ENCODE measurements around the gene INPP1.
"Not testable (repeated sequence)": the region's sequence is repeated elsewhere in the genome, so short reads cannot be mapped to it uniquely, and the experiment has no call there.

INPP1 gene

DNA sequence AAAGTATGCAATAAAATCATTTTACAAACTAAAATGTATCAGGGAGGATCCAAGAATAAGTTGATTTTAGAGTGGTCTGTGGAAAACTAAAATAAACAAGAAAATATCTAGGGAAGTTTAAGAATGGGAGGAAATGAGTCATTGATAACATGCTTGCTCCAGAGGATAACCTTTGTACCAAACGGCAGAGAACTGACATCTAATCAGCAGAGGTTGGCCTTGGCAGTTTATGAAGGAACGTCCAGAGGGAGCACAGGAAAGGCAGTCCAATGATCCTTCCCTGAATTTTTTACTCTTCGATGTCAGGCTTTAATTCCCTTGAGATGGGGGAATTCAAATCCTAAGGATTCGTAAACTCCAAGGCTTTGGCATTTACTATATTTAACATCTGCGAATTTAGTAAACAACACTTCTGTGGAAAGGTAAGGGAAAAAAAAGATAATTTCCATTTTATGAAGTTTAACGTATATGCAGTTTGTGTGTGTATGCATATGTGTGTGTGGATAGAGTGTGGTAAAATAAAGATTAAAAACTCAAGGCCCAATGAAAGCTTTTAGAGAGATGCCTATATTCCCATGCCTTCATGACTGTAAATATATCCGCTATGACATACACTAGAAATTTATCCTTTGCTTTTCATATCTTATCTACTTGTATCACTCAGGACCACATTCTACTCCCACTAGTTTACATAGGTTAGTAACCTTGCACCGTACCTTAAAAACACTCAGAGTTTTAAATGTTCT is 8.7 kb upstream of the INPP1 start:
- DNase-seq: no peak

DNA sequence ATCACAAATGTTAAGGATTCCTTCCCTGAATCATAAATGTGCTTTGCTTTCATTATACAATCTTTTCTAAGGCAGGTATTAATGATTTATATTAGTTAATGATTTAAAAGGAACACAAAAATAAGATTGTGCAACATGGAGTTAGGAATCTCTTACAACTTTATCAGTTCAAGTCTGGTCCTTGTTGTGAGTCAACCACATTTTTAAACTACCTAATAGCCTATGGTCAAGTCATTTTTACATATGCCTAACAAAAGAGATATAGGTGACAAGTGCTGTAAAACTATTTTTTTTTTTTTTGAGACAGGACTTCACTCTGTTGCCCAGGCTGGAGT is 8.2 kb upstream of the INPP1 start:
- no peak for DNase-seq

DNA sequence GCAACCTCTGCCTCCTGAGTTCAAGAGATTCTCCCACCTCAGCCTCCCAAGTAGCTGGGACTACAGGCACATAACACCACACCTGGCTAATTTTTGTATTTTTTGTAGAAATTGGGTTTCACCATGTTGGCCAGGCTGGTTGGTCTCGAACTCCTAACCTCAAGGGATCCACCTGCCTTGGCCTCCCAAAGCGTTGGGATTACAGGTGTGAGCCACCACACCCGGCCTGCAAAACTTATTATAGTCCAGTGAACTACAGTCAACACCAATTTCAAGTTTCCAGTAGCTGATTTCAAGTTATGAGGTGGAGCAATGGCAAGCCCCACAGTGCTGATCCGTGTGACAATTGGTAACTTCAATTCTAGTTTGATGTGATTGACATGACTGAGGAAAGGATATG is 7.8 kb upstream of the INPP1 start:
- not testable (repeated sequence) for DNase-seq

DNA sequence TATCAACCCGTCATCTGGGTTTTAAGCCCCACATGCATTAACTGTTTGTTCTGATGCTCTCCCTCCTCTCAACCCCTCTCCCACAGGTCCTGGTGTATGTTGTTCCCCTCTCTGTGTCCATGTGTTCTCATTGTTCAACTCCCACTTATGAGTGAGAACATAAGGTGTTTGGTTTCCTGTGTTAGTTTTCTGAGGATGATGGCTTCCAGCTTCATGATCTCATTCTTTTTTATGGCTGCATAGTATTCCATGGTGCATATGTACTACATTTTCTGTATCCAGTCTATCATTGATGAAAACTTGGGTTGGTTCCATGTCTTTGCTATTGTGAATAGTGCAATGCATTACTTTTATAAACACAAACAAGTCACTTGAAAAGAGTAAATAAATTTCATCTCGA is 7.0 kb upstream of the INPP1 start:
- no peak for DNase-seq

DNA sequence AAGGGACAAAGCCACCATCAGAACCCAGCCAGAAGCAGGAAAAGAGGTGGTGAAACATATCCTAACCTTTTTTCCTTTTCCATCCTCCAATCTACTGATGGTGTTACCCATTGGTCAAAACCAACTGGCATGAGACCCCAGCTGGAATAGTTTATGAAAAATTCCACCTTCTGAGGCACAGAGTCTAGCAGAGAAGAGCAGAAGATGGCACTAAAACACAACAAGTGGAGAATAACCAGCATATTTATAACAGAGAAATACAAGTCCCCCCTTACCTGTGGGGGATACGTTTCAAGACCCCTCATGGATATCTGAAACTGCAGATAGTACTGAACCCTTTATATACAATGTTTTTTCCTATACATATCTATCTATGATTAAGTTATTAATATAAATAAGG is 4.9 kb upstream of the INPP1 start:
- DNase-seq: no peak

DNA sequence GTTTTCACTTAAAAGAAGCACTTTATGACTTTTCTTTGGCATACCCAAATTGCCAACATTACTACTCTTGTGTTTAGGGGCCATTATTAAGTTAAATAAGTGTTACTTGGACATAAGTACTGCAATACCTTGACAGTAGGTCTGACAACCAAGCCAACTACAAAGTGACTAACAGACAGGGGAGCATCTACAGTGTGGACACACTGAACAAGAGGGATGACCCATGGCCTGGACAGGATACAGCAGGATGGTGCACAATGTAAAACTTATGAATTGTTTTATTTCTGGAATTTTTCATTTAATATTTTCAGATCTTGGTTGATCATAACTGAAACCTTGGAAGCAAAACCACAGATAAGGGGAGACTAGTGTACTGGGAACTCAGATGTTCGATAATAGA is 4.0 kb upstream of the INPP1 start:
- no peak for DNase-seq

DNA sequence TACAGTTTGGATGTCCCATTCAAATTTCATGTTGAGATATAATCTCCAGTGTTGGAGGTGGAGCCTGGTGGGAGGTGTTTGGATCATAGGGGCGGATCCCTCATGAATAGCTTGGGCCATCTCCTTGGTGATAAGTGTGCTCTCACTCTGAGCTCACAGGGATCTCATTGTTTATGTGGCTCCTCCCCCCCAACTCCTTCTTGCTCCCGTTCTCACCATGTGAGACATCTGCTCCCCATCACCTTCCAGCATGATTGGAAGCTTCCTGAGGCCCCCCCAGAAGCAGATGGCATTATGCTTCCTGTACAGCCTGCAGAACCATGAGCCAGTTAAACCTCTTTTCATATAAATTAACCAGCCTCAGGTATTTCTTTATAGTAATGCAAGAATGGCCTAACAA is 3.0 kb upstream of the INPP1 start:
- no peak for DNase-seq

DNA sequence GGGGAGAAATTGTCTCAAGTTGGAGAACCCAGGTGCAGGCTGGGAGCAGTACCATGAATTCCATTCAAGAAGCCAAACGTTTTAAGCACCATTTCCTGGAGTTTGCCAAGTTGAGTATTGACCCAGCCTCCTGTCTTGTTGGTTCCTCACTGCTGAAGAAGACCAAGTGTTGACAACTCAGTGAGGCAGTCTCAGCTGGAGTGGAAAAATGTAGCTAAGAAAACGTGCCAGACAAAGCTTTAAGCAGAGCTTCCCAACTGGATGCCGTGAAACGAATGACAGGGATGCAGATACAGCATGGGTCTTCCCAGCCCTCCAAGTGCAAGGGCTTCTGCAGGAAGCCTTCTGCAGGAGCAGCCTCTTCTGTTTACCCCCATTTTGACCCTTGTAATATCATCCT is 778 bp upstream of the INPP1 start:
- no peak for DNase-seq

DNA sequence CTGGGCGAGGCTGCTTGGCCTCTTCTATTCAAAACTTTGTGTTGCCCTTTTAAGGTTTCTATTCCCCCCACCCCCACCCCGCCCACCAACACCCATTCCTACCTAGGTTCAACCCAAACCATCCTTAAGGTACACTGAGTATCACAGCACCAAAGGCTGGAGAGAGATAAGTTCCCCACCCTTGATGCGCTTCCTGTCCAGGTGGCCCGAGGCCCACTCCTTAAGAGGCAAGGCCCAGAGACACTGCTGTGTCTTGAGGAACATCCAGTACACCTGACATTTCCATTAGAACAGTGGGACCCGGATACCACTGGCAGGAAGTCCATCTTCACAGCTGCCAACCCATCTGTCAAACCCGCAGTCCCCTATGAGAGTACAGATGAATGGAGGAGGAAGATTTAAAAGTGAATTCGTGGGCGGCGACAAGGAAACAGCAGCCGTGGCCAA is 277 bp upstream of the INPP1 start:
- no peak for DNase-seq

DNA sequence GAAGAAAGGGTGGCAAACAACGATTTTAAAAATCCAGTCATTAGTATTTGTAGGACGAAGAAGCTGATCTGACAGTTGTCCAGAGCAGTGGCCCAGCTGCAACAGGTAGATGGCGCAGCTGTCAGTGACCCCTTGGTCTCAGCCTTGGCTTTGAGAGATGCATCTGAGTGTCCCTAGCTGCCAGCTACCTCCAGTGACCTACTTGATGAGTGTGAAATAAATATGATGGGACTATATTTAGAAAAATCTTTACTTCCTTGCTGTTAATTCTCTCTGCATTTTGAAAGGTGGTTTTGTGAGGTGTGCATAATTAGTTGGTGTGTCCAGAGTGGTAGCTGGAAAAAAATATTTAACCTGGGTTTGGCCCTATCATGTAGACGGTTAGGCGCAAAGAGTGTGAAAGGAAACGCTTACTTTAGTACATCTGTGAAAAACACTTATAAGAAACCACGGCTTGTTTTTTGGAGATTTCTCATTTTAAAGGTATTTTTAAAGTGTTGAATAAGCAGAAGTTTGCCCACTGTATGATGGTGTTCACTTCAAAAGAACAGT is 963 bp downstream of the INPP1 start:
- DNase-seq: peak in 1 of 2 donors; percentile 74

DNA sequence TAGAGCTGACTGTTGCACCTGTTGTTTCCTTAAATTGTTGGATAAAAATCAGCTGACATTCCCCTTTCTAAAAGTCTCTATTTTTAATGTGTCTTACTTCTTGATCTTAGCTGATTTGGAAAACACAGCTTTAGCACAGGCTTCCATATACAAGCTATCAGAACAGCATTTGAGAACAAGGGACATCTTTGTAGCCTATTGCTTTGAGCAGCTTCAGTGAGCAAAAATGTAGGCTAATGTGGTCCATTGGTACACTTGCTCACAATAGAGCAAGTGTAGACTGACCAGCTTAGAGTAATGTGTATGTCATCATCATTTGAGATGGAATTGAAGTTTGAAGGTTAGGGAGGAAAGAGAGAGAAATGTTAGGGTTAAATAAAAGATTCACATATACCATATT is 7.0 kb downstream of the INPP1 start:
- peak in 1 of 2 donors; percentile 50 for DNase-seq

DNA sequence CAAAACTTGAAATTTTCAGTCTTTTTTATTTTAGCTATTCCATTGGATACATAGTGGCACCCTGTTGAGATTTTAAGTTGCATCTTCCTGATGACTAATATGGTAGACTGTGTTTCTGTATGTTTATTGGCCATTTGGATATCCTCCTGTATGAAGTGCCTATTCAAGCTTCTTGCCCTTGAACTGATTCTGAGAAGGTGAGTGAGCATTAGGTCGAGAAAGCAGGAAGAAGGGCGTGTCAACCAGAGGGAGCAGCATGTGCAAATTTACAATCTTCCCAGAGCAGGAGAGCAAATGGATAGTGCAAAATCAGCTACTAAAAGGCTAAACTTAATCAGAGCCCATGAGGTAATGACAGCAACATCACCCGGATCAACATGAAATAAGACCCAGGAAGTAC is 8.6 kb downstream of the INPP1 start:
- no peak for DNase-seq

DNA sequence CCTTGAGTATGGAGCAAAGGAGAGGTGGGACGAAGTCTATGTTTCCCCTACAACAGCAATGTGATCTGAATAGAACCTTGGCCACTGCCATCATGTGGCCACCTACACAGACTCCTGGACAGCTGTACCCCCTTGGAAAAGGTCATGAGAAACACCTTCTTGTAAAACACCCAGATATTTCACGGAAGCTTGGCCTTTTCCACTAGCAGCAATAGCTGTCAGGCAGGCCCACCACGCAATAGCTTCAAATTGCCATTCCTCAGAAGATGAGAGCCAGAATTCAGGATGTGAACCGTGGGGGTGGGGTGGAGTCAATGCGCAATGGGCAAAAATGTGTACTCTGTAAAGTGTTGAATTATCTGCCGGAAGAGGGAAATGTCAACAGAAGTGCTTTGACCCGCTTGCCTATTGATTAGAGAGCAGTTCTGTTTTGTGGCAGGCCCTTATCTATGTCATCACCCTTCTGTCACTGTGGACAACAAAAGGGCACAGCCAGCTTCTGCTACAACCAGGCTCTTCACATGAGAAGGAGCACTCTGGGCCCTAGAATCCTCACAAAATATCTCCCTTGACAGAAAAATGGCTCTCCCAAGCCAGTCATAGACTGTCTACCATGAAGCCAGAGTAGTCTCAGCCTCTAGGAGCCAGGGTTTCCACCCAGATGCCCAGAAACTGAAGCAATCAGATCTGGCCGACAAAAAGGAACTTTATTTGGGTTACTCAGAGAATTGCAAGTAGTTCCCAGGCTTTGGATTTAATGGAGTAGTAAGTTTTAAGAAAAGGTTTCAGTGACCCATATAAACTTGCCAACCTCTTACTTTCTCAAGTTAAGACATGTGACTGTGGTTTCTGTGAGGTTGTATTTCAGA is 9.5 kb downstream of the INPP1 start:
- DNase-seq: peak; percentile 35 to 80

DNA sequence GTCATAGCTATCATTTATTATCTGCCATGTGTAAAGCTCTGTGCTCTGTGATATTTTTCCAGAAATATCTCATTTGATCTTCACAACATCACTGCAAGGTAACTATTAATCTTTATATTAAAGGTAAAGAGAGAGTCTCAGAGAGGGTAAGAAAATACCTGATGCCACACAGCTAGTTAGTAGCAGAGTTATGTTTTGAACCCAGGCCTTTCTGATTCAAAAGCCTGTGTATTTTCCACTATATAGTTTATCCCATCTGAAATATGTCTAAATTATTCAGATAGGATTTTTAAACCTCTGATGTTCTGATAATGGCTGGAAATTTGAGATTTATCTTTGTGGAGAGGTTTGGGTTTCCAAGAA is 10.1 kb downstream of the INPP1 start:
- DNase-seq: no peak

DNA sequence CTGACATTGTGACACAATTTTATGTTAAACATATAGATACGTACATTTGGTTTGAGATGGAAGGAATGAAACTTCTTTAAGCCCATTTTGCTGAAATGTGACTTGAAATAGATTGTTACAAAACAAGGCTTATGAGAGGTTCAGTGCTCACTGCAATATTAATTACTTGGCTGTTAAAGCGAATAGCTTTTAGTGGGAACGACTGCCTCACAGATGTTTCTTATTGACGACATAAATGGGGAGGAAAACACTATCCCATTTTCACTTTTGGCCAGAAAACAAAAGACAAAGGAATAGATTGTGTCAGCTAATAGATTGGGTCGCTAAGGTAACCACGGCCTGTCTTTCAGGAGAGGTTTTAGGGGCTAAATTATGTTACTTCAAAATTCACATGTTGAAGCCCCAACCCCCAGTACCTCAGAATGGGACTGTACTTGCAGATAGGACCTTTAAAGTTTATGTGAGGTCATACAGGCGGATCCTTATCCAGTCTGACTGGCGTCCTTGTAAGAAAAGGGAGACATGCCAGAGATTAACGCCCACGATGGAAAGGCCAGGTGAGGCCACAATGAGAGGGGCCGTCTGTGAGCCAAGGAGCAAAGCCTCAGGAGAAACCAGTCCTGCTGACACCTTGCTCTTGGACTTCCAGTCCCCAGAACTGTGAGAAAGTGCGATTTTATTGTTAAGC is 10.8 kb downstream of the INPP1 start:
- no peak for DNase-seq

DNA sequence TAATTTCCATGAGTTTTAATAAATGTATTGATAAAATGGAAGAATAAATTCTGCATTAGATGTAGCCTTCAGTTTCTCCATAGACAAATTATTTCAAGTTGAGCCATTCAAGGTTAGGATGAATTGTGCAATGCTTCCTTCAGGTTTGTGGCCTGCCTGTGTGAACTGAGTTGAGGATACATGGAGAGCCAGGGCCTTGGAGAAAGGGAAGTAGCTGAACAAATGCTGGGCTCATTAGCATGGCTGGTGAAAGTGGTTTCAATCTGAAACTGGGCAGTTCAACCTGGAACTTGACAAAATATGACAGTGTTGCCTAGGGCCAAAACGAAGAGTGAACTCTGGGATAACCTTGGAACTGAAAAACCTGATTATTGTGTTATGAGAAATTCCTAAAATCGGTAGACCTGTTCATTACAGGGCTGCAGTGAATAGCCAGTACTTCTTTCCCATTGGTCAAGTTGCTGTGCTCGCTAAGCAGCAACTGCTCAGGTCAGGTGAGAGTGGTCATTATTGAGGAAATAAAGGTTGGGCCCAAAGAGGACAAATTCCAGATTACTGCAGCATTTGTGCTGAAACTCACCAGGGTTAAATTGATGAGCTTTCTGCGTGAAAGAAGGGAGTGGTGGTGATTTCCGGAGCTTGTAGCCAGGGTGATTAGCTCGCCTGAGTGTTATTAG is 12.7 kb downstream of the INPP1 start:
- DNase-seq: no peak

DNA sequence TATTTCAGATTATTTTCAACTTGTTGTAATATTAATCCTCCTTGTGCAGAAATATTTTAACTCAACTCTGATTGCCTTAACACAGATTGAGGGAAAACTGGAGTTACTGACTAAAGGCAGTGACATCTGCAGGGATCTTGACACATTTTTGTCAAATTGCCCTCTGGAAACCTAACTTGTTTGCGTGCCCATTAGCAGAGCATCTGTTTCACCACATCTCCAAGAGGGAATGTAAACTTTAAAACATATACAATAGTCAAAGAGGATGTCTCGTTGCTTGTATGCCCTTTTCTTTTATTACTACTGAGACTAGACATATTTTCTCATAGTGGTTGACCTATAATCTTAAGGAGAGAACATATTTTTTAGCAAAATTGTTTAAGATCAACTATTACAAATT is 14.2 kb downstream of the INPP1 start:
- no peak for DNase-seq

DNA sequence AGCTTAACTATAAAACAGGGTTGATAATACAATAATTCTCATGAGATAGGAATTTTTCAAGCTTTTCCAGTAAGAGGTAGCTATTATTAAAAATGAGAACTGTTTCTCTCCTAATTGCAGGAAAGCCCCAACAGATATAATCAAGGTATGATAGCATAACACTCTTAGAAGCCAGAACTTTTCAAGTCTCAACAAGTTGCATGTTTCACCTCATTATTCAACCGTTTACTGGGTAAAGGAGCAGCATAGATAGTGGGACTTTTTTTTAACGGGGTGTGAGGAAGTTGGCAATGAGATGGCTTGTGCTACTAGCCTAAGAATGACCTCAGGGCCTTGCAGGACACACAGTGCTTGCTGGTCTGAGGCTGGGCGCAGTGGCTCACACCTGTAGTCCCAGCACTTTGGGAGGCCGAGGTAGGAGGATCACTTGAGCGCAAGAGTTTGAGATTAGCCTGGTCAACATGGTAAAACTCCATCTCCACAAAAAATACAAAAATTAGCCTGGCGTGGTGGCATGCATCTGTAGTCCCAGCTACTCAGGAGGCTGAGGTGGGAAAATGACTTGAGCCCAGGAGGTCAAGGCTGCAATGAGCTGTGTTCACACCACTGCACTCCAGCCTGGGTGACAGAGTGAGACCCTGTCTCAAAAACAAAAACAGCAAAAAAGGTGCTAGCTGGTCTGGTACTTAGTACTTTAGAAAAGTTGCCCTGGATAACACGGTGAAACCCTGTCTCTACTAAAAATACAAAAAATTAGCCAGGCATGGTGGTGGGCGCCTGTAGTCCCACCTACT is 15.5 kb downstream of the INPP1 start:
- DNase-seq: not testable (repeated sequence)

DNA sequence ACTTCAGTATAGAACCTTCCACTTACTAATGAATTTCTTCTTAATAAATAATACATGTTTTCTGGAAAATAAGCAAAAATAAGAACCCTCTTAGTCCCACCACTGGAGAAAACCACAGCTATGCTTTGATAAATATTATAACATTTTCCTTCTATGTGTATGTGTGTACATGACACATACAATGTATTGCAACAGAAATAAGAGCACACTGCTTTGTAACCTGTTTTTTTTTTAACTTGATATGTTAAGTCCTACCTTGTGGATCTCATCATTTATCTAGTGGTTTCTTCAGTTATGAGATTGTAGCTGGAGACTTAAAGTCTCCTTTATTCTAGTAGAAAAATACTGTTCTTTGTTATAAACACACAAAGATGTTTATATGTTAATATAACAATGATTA is 17.2 kb downstream of the INPP1 start:
- DNase-seq: no peak

DNA sequence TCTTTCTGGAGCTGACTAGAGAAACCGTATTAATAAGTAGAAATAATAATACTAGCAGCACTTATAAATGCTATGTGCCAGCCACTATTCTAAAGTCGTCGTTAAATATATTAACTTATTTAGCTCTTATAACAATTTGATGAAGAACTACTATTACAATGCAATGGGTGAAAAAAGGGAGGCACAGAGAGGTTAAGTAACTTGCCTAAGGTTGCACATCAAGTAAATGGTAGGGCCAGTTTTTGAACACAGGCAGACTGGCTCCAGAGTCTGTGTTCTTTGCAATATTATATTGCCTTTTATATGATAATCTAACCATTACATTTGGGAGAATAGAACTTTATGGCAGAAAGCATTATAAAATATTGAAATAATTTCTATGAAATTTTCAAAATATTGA is 17.6 kb downstream of the INPP1 start:
- DNase-seq: no peak

DNA sequence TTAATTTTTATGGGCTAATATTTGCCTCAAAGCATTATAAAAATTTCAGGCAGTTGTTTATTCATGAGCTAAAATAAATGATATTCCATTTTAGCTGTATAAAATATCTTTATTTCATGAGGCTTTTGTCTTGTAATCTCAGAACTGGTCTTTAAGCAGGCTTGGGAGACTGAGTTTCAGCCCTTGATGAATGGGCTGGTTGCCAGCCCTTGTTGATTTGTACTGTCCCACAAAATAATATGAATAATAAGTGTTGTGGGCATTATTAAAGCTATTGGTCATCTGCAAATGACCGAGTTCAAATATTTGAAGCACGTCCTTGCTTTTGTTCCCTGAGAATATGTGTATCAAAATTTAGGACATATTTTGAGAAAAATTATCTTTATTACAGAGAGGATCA is 18.2 kb downstream of the INPP1 start:
- no peak for DNase-seq

DNA sequence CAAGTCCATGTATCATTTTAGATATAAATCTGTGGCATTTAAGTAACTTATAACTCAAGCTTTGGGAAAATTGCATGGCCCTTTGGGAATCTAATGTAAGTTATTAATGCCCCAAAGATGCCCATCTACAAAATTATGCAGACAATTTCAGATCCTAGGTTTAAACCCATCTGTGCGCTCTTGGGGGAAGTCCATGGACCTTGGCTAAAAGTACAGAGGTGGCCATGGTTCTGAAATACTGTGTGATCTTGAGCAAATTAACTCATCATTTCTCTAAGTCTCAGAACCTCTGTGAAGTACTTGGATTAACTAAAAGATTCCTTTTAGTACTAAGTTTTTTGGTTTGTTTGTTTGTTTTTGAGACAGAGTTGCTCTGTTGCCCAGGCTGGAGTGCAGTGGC is 19.5 kb downstream of the INPP1 start:
- DNase-seq: no peak

Data from hippocampal formation (tissue), 2 donors.